NCI-H82 treated with DMSO at 0.1 percent for 48 hours (cell line): ENCODE data around the gene GGT5.
"Not testable (repeated sequence)": the region's sequence is repeated elsewhere in the genome, so short reads cannot be mapped to it uniquely, and the experiment has no call there.

Experiments
- DNase-seq: peaks from one replicate; lab custom pipeline; 2025; ENCODE audit not compliant: unreplicated experiment; lab: John Stamatoyannopoulos, UW

The GGT5 gene

GRCh38 chr22:24245030-24245431, at the start of gene GGT5:
GGT5 (minus strand) TSS chr22:24245082; CDS start chr22:24244725, 357 bp downstream.
- DNase-seq: not testable (repeated sequence)

DNA sequence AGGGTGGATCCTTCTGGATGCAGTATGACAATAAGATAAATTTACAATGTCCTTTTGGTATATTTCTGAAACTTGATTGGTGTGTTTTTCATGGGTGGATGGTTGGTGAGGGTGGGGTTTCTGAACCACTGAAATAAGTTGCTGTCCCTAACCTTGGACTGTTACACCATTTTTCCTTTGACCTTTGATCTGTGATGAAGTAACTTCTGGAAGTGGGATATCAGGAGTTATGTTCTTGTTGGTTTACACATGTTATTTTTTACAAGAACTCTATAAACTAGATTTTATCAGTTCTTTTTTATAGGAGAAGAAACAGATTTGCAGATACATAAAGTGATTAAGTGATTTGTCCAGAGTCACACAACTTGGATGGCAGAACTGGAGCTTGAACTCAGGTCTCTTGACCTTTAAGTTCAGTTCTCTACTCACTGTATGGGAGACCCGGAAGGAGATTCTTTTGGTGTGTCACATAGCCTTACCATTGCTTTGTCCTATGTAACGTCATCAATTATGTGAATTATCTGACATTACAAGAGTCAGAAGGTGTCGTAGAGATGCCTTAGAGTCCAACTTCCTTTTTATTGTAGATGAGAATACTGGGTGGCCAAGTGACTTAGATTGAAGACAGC, 47.4 kb upstream of the GGT5 start:
- DNase-seq: not testable (repeated sequence)

DNA sequence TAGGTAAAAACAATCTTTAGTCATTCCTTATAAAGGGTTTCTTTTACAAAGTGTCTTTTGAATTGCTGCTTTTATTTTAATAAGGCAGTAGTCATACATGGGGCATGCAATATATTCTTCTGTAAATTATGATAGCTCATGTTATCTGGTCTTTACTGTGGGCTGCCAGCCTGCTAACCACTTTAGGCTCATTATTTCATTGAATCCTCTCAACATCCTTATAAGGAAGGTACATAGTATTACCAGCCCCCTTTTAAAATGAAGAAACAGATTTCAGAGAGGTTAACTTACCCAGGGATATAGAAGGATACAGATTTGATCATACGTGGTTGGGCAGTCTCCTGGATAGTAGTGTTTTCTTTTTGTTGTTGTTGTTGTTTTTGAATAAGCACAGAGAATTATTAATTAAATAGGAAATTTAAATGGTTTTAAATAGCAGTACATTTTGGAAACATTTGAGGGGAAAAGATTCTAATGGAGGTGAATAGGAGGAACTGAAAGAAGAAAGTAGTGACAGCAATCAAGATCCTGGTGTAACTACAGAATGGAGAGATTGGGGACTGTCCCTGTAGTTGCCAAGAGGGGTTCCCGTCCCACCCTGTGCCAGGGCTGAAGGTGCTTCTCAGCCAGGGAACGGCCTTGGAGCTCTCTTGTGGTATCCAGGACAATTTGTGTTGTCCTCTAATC, 46.8 kb upstream of the GGT5 start:
- DNase-seq: no peak

DNA sequence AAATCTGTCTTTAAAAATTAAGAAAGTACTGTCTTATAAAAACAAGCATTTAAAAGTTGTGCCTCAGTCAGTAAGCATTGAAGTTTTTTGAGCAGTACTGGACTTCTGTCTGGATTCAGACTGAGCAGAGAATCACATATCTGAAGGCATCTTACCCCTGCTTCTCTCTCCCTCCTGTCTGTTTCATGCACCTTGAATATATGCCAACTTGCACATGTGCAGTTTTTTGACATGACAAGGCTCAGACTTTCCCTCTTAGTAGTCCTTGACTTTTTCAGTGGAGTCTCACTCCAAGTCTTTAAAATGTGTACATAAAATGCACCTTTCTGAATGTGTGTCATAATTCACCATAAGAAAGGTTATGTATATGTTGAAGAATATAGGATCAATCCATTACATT, 45.6 kb upstream of the GGT5 start:
- DNase-seq: no peak

DNA sequence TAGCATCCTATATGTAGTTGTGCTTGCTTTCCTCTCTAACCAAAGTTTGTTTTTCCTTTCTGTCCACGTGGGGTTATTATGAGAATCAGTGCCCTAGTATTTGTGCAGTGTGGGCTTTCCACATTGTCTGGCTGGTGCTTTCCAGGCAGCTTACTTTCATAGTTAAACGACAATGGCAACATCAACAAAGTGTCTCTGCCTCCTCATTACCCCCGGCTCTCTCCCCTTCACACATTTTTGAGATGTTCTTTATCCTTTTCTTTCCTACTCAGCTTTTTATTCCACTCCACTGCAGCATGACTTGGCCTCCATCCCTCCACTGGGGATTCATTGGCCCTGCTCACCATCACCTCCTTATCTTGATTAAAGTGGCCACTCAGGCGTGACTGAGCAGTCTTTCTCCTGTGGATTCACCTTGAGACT, 44.9 kb upstream of the GGT5 start:
- no peak for DNase-seq

- no peak for DNase-seq
These were observed 44.2 kb upstream of the GGT5 start for GRCh38 chr22:24289114-24289513.

GRCh38 chr22:24287801-24288200, 42.9 kb upstream of the GGT5 start:
- not testable (repeated sequence) for DNase-seq

GRCh38 chr22:24287212-24287611, 42.3 kb upstream of the GGT5 start:
- not testable (repeated sequence) for DNase-seq

GRCh38 chr22:24285245-24285644, 40.4 kb upstream of the GGT5 start:
- DNase-seq: no peak

- DNase-seq: no peak
These were observed 39.9 kb upstream of the GGT5 start for GRCh38 chr22:24284747-24285203.

- DNase-seq: no peak
These were observed 37.5 kb upstream of the GGT5 start for GRCh38 chr22:24282401-24282800.

DNA sequence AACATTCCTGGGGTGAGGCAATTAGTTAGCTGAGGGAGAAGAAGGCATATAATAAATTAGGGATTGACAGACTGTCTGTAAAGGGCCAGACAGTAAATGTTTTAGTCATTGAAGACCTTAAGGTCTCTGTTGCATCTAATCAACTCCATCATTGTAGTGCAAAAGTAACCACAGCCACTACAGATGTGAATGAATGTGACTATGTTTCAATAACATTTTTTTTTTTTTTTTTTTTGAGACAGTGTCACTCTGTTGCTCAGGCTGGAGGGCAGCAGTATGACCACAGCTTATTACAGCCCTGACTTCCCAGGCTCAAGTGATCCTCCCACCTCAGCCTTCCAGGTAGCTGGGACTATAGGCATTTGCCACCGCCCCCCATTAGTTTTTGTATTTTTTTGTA, 35.5 kb upstream of the GGT5 start:
- not testable (repeated sequence) for DNase-seq

GRCh38 chr22:24274696-24275405, 30.0 kb upstream of the GGT5 start:
- DNase-seq: not testable (repeated sequence)

DNA sequence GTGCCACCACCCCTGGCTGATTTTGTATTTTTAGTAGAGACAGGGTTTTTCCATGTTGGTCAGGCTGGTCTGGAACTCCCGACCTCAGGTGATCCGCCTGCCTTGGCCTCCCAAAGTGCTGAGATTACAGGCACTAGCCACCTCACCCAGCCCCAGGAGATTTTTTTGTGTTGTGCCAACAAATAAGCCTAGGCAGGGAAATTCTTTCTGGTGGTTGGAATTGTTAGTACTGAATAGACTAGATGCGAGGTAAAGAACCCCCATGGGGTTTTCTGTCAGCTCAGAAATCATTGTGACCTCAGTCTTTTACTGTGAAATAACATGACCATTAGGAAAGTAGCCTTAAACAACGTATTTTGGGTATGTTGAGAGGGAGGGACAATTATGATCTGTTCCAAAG, 29.0 kb upstream of the GGT5 start:
- not testable (repeated sequence) for DNase-seq

DNA sequence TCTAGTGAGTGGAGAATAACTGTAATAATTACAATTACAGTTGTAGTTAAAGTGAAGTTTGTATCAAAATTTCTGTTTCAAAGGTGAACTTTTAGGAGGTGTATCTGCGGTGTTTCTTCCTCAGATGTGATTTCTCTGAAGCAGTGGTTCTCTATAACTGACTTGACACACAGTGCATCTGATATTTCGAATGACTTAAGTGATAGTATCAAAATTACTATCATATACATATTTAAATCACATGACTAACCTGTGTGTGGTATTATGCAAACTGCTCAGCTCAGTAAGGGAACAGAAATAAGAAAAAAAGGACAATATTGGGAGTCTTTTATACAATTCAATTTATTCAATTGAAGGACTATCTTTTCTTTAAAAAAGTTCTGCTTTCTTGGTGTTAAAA, 28.1 kb upstream of the GGT5 start:
- DNase-seq: not testable (repeated sequence)

DNA sequence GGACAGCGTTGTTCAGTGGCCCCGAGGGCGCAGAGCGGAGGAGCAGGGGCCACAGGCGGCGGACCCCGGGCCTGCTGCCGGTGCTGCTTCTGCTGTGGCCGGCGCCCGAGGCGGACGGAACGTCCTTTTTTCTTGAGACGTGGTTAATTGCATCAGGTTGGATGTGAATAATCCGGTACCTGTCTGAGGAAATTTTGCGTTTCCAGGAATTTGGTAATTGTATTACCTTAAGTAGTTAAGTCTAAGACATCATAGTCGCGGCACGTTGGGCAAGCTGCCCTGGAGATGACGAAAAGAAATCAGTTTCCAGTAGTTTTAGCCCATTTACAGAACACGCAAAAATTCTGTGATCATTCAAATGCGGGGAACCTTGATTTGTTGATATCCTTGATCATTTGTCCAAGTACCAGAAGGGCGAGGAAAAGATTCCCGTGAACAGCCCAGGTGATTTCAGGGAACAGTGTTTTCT, 26.5 kb upstream of the GGT5 start:
- DNase-seq: no peak

DNA sequence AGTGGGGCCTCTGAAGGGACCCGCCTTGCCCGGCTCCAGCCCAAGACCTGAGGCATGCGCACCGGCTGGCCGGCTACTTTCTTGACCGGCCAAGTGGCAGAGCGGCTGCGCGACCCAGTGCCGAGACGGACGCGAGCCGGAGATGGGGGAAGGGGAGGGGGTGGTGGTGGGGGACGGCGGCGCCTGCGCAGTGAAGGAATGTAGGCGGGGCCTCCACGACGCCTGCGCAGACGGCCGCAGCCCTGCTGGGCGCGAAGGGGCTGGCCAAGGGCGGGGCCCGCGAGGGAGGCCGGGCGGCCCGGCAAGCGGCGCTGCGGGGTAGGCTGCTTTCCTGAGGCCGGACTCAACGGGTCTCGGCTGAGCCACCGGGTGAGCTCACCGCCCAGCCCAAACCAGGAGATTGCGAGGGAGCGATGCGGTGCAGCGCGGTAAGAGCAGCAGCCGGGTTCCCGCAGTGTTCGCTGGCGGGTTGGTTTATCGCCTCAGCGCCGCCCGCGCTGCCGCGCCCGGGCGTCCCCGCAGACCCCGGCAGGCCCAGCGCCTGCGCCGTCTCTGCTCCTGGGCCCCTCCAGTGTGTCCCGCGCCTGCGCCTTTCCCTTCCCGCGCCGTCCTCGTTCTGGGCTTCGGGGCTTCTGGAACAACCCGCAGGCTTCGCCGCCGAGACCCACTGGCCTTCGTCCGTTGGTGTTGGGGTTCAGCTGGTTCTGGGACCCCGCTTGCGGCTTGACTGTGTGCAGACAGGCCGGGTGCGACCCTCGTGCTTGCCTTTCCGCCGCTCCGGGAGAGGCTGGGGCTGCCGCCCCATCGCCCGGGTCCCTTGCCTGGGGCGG, 25.9 kb upstream of the GGT5 start, which contains the start of gene SPECC1L:
SPECC1L (plus strand) TSS at position 276 of the 830 bp plus-strand sequence. CDS start 31,401 bp downstream, outside the sequence.
- peak; percentile 51 for DNase-seq

- DNase-seq: not testable (repeated sequence)
These were observed 21.6 kb upstream of the GGT5 start for GRCh38 chr22:24266495-24266894.

DNA sequence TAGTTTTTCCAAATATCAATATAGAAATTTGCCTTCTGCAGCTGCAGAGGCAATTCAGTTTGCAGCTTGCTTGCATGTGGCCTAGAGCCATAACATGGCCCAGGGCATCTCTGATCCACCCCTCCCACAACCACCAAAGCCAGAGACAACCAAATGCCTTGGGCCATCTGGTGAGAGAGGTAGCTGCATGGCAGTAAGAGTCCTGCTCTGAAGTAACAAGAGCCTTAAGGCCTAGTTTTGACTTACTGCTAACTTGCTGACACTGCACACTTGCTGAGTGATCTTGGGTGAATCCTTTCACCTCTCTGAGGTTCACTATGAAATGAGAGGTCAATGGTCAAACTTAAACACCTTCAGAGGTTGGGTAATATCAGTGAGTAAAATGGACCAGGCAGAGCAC, 20.9 kb upstream of the GGT5 start:
- peak; percentile 5 for DNase-seq

DNA sequence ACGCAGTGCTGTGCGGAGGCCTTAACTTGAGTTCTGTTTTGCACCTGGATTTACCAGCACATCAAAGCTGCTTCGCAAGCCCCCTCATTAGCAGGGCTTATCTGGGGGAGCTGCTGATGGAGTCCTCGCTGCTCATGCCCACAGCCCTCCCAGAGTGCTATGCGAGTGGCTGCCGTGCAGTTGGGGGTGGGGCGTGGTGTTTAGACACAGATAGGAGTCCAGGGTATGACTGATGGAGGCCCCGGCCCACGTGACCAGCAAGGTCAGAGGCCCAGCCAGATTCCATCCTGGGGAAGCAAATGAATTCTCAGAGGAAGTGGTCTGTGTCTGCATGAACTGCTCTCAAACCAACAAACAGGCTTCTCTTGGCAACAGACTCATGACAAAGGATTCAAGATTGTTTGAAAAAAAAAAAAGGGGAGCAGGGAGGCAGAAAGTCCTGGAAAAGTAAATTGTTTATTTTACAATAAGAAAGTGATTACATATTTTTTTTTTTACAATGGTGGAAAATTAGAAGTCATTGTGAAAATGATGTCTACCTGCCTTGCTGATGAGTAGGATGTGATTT, 19.5 kb upstream of the GGT5 start:
- DNase-seq: not testable (repeated sequence)
